Epithelial cell of esophagus (primary cell): ENCODE measurements around the gene KRT24.

Experiments
- DNase-seq: peaks from one replicate; pipeline ENCODE4 v3.0.0; 2010; ENCODE audit warnings: low read depth
- H3K4me3 ChIP-seq: 2 replicates; pipeline ENCODE4 v1.5.1; 2011; ENCODE audit warnings: mild to moderate bottlenecking, low read length, control low read depth
- TF ChIP-seq, protein P1 (sequence below): IDR thresholded peaks from 2 replicates; pipeline ENCODE4 v1.5.1; 2011; ENCODE audit warnings: low read depth, mild to moderate bottlenecking, low read length, control low read depth, inconsistent platforms; ENCODE audit not compliant: insufficient read depth; ENCODE audit errors: missing control alignments

KRT24 gene

DNA sequence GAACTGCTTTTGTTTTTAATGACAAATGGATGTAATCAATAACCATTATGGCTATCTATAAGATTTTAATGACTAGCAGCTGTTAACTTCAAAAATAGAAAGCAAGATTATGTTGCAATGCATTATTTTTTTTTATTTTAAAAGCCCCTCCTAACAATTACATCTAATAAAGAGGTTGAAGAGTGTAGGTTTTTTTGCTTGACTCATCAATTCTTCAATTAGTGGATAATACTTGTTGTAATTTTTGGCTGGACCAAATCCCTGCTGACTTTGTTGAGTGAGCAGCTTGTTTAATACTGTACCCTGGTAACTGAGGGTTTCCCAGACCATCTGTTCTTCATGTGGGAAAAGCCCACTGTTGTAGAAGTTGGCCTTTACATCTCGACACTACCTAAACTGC, 27.4 kb upstream of the KRT24 start:
- no peak for DNase-seq
- H3K4me3 ChIP-seq: no peak overlapping the region
- TF ChIP-seq, protein P1, sequence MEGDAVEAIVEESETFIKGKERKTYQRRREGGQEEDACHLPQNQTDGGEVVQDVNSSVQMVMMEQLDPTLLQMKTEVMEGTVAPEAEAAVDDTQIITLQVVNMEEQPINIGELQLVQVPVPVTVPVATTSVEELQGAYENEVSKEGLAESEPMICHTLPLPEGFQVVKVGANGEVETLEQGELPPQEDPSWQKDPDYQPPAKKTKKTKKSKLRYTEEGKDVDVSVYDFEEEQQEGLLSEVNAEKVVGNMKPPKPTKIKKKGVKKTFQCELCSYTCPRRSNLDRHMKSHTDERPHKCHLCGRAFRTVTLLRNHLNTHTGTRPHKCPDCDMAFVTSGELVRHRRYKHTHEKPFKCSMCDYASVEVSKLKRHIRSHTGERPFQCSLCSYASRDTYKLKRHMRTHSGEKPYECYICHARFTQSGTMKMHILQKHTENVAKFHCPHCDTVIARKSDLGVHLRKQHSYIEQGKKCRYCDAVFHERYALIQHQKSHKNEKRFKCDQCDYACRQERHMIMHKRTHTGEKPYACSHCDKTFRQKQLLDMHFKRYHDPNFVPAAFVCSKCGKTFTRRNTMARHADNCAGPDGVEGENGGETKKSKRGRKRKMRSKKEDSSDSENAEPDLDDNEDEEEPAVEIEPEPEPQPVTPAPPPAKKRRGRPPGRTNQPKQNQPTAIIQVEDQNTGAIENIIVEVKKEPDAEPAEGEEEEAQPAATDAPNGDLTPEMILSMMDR: no peak

DNA sequence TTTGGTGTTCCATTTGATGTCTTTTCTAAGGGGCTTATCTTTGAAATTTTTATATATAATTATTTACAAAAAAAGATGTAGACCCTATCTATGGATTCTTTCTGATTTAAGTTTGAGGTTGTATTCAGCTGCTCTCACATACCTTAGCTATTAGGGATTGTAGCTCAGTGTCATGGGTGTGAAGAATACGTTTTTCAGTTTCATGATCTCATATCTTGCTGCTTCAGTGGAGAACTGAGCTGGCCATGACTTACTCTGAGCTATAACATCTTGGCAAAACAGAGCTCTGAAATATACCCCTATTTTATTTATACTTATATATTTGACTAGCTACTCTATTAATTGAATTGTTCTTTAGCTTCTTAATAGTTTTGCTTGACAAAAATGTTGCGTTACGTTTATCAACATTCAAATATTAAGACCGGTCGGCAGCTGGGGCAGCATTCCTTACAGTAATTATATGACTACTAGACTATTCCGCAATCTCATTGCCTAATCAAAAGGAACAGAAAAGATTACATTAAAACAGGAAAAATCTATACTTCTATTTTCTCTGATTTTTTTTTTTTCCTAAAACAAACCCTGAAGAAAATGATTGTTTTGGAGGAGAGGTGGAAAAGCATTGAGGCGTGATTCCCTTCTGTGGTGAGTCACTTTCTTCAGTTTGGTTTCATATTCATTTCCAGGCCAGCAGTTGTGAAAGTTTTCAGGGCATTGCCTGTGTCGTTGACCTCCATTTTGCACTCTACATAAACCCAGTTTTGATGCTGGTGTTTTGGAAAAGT, 24.1 kb upstream of the KRT24 start:
- peak; percentile 44 for DNase-seq
- H3K4me3 ChIP-seq: no peak overlapping the region
- TF ChIP-seq, protein P1: no peak

DNA sequence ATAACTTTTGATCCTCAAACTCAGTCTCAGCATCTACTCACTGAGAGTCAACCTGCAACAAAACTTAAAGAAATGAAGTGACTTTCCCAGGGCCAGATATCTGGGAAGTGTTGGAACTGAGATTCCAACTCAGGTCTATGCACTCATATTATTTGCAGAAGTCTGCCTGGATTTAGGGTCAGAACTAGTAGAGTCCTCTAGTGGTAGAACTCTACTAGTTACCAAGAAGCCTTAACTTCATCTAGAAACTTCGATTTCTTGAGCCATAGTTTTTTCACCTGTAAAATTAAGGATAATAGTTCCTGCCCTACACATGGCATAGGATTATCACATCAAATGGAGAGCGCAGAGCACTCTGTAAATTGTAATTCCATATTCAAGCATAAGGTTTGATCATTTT, 23.4 kb upstream of the KRT24 start:
- DNase-seq: peak; percentile 34
- no peak overlapping the region for H3K4me3 ChIP-seq
- TF ChIP-seq, protein P1: peak; percentile 48

DNA sequence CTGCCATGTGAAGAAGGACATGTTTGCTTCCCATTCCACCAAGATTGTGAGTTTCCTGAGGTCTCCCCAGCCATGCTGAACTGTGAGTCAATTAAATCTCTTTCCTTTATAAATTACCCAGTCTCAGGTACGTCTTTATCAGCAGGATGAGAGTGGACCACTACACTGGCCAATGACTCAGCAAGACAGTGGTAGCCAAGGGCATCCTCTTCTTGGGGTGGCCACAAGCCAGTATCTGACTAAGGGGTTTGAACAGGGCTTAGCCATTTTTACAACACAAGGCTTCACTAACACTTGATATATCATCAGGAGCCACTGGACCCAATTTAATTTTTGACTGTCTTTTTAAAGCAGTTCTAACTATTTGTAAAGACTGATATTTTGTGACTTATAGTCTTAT, 21.1 kb upstream of the KRT24 start:
- TF ChIP-seq, protein P1: no peak
- H3K4me3 ChIP-seq: no peak overlapping the region
- DNase-seq: no peak

DNA sequence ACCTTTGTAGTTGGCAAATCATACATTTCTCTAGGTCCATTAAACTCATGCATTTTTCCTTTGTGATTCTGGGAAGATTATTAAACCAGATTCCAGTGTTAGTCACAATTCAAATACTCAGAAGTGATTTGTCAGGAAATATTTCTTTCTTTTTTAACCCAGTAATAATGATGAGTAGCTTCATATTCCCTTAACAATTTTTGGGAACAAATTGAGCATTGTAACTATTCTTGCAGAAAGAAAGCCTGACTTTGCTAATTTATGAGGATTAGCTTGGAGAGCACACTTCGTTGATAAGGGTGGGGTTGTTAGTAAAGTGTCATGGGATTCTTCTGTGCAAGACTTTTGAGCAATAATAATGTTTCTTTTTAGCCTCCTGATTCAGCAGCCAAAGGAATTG, 18.7 kb upstream of the KRT24 start:
- DNase-seq: no peak
- TF ChIP-seq, protein P1: no peak
- no peak overlapping the region for H3K4me3 ChIP-seq

DNA sequence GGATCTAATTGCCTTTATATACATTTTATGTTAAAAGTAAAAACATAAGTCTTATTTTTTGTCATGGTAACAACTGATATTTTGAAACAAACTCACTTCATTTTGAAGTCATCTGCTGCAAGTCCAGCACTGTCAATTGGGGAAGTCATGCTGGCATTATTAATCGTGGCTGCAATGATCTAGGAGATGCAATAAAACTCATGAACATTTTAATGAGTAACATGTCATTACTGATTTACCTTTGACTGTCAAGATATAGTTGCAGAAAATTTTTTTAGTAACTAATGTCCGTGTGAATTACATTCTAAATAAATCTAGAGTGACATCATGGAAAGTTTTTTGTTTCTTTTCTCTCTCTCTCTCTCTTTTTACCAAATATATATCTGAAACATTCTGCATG, 17.3 kb upstream of the KRT24 start:
- DNase-seq: no peak
- TF ChIP-seq, protein P1: no peak
- H3K4me3 ChIP-seq: no peak overlapping the region

DNA sequence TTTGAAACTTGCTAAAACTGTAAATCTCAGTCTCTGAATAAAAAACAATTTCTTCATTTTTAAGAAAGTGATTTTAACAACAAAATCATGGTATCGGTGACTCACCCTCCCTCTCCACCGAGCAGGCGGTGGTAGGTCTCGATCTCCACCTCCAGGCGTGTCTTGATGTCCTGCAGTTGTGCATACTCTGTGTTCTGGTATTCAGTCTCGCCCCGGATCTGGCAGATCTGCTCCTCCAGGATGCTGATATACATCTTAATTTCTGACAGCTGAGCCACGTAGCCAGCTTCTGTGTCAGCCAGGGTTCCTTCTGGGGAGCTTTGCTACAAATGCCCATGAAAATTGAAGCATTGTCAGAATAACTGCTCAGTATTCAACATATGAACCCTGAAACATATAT, 15.4 kb upstream of the KRT24 start:
- TF ChIP-seq, protein P1: no peak
- no peak for DNase-seq
- H3K4me3 ChIP-seq: no peak overlapping the region
